Breast epithelium (tissue), 4 donors: Measurements from ENCODE around the gene ZNF76. TPM values are rescaled to one million over a fixed set of nuclear protein-coding genes. Genes with fewer than 3 reads are reported as not detected.

Experiments used
- DNase-seq, 2 donors: peaks; one replicate each; pipeline ENCODE4 v3.0.0-alpha.2; 2019; ENCODE audit warnings: low spot score in 2 of 2
- H3K27ac ChIP-seq, 2 donors: fragments of 200-600 bp; sonication (generic) in 1 of 2; one replicate each; pipeline ENCODE4 v1.5.1; 2016 to 2019; ENCODE audit warnings: mild to moderate bottlenecking in 1 of 2
- H3K27me3 ChIP-seq, 2 donors: fragments of 200-600 bp; sonication (generic) in 1 of 2; one replicate each; pipeline versions ENCODE4 v1.5.1 to v1.6.0; 2017 to 2019; ENCODE audit warnings: control low read depth in 1 of 2, mild to moderate bottlenecking in 1 of 2
- H3K36me3 ChIP-seq: fragments of 200-600 bp; one replicate; pipeline ENCODE4 v1.5.1; 2019
- H3K4me1 ChIP-seq, 2 donors: fragments of 200-600 bp; sonication (generic); one replicate each; pipeline ENCODE4 v1.5.1; 2016 to 2019; ENCODE audit warnings: control low read depth in 1 of 2
- H3K4me3 ChIP-seq, 3 donors: fragments of 200-600 bp; sonication (generic); 1 replicate in 2 of 3; 2 replicates in 1 of 3; pipeline ENCODE4 v1.5.1; 2016 to 2019; ENCODE audit warnings: mild to moderate bottlenecking in 3 of 3, moderate library complexity in 2 of 3
- H3K9me3 ChIP-seq, 2 donors: fragments of 200-600 bp; sonication (generic) in 1 of 2; one replicate each; pipeline ENCODE4 v1.5.1; 2016 to 2019; ENCODE audit warnings: control low read depth in 1 of 2
- POLR2A ChIP-seq: fragments of 450-650 bp; IDR thresholded peaks from one replicate; pipeline ENCODE4 v1.6.1; 2016; ENCODE audit warnings: antibody characterized with exemption, mild to moderate bottlenecking, moderate library complexity
- POLR2AphosphoS5 ChIP-seq, 3 donors: sonication (generic); formaldehyde crosslinking; IDR thresholded peaks; one replicate each; pipeline ENCODE4 v1.6.1; 2017; ENCODE audit warnings: antibody characterized with exemption in 3 of 3
- intact Hi-C: fragments of 100-400 bp; cut with DNase I; formaldehyde crosslinking; loops from one replicate; pipeline ENCODE4 v1.15.1; 2023; ENCODE audit warnings: low total_unique reads
- total RNA-seq, 3 donors: library from RNA; depleted of rRNA; stranded (reverse); fragments of >200 nt; gene quantifications; one replicate each; pipeline ENCODE4 v1.1.0, GENCODE V29; 2016
- TF ChIP-seq, protein P1 (sequence below), 3 donors: fragments of 450-650 bp; IDR thresholded peaks; one replicate each; pipeline ENCODE4 v1.5.1; 2016 to 2017; ENCODE audit warnings: antibody characterized with exemption in 3 of 3, mild to moderate bottlenecking in 3 of 3, moderate library complexity in 3 of 3

Gene ZNF76
- total RNA-seq, 3 donors from 2014 or later: 32.3 to 53.0 (median 46.9) TPM

DNA sequence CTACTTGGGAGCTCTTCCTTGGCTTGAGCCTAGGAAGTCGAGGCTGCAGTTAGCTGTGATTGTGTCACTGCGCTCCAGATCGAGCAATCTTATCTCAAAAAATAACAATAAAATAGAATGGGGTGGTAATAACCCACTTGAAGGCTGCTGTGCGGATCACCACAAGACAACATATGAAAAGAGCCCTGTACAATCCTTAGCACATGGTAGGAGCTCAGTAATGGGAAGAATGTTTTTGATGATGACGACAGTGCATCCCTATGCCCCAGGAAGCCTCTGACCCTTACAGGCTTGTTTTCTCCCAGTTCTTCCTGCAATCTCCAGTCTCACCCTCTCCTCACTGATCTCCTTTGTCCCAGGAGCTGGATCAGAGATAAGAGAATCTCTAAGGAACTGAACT is 30.2 kb upstream of the ZNF76 start:
- TF ChIP-seq POLR2A: no peak
- TF ChIP-seq POLR2AphosphoS5 (IDR thresholded peaks at IDR 0.05): no peak
- TF ChIP-seq, protein P1, sequence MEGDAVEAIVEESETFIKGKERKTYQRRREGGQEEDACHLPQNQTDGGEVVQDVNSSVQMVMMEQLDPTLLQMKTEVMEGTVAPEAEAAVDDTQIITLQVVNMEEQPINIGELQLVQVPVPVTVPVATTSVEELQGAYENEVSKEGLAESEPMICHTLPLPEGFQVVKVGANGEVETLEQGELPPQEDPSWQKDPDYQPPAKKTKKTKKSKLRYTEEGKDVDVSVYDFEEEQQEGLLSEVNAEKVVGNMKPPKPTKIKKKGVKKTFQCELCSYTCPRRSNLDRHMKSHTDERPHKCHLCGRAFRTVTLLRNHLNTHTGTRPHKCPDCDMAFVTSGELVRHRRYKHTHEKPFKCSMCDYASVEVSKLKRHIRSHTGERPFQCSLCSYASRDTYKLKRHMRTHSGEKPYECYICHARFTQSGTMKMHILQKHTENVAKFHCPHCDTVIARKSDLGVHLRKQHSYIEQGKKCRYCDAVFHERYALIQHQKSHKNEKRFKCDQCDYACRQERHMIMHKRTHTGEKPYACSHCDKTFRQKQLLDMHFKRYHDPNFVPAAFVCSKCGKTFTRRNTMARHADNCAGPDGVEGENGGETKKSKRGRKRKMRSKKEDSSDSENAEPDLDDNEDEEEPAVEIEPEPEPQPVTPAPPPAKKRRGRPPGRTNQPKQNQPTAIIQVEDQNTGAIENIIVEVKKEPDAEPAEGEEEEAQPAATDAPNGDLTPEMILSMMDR (IDR thresholded peaks at IDR 0.05): no peak
- H3K4me1 ChIP-seq: no peaks in the 10 kb centered on the region
- no peak overlapping the region for H3K4me3 ChIP-seq
- no peaks in the 10 kb centered on the region for H3K27me3 ChIP-seq
- no peak overlapping the region for H3K27ac ChIP-seq
- no peaks in the 10 kb centered on the region for H3K9me3 ChIP-seq
- intact Hi-C loops: no loop called here
- no peaks in the 10 kb centered on the region for H3K36me3 ChIP-seq
- DNase-seq: no peak

DNA sequence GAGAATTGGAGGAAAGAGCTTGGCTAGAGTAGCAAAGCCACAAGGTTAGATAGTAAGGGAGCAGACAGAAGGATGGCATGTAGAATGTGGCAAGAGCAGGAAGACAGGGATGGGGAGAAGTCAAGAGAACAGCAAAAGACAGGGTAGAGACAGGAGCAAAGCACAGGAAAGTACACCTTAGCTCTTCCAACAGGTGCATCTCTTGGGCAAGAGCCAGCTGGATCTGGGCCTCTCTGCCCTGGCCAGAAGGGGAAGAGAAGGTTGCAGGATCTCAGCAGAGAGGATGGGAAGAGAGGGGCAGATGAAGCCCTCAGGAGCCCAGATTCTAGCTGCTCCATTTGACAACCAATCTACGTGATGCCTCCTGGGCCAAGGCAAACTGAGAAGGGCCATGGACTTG is 29.0 kb upstream of the ZNF76 start:
- no peaks in the 10 kb centered on the region for H3K9me3 ChIP-seq
- H3K4me3 ChIP-seq: no peak overlapping the region
- H3K27ac ChIP-seq: no peak overlapping the region
- H3K27me3 ChIP-seq: no peaks in the 10 kb centered on the region
- DNase-seq: no peak
- intact Hi-C loops: loop anchor here (2.0 kb wide), 1 partner anchor 34 kb away; no protein-coding TSS in a partner anchor
- TF ChIP-seq POLR2AphosphoS5 (IDR thresholded peaks at IDR 0.05): no peak
- no peak for TF ChIP-seq POLR2A
- TF ChIP-seq, protein P1 (IDR thresholded peaks at IDR 0.05): no peak
- H3K36me3 ChIP-seq: no peaks in the 10 kb centered on the region
- H3K4me1 ChIP-seq: no peaks in the 10 kb centered on the region

DNA sequence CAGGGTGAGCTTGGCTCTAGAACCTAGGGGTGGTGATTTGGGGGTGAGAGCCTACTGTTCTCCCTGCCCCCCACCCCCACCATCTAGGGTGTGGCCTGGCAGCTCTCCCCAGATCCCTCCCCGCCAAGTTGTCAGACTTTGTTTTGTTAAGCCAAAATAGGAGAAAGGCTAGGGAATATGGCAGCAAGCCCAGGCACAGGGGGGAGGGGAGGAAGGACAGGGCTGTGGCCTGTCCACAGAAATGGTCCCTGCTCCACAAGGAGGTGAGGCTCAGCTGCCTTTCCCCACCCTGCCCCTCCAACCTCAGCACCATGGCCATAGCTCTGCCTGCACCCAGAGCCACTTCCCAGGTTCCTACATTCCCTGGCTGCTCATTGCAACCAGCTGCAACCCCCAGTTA is 28.6 kb upstream of the ZNF76 start:
- H3K9me3 ChIP-seq: no peaks in the 10 kb centered on the region
- no peaks in the 10 kb centered on the region for H3K4me1 ChIP-seq
- intact Hi-C loops: loop anchor here (2.0 kb wide), 1 partner anchor 34 kb away; no protein-coding TSS in a partner anchor
- no peak overlapping the region for H3K4me3 ChIP-seq
- H3K27ac ChIP-seq: no peak overlapping the region
- no peaks in the 10 kb centered on the region for H3K27me3 ChIP-seq
- no peaks in the 10 kb centered on the region for H3K36me3 ChIP-seq
- DNase-seq: no peak
- TF ChIP-seq POLR2A: no peak
- TF ChIP-seq, protein P1 (IDR thresholded peaks at IDR 0.05): no peak
- no peak for TF ChIP-seq POLR2AphosphoS5 (IDR thresholded peaks at IDR 0.05)

DNA sequence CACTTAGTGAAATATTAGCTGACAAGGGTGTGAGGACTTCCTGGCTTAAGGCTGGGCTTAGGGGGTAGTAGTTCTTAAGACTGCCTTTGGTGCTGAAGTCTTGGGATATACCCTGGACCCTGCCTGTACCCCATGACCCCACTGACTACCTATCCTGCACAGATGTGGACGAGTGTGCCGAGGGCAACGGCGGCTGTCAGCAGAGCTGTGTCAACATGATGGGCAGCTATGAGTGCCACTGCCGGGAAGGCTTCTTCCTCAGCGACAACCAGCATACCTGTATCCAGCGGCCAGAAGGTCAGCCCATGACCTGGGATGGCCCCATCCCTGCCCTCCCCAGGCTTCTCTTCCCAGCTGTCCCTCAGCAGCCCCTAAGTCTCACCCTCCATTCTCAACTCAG is 28.0 kb upstream of the ZNF76 start:
- H3K36me3 ChIP-seq: no peaks in the 10 kb centered on the region
- no peaks in the 10 kb centered on the region for H3K9me3 ChIP-seq
- TF ChIP-seq POLR2AphosphoS5 (IDR thresholded peaks at IDR 0.05) (no peak), POLR2A (no peak)
- TF ChIP-seq, protein P1 (IDR thresholded peaks at IDR 0.05): no peak
- no peak for DNase-seq
- no peak overlapping the region for H3K27ac ChIP-seq
- H3K4me3 ChIP-seq: no peak overlapping the region
- intact Hi-C loops: loop anchor here (2.0 kb wide), 1 partner anchor 35 kb away; no protein-coding TSS in a partner anchor
- H3K4me1 ChIP-seq: no peaks in the 10 kb centered on the region
- H3K27me3 ChIP-seq: no peaks in the 10 kb centered on the region

- Histone ChIP-seq H3K4me1 (no peaks in the 10 kb centered on the region), H3K36me3 (no peaks in the 10 kb centered on the region), H3K27ac (no peak overlapping the region), H3K27me3 (no peaks in the 10 kb centered on the region), H3K9me3 (no peaks in the 10 kb centered on the region), H3K4me3 (no peak overlapping the region)
- intact Hi-C loops: no loop called here
- DNase-seq: no peak
- TF ChIP-seq POLR2AphosphoS5 (IDR thresholded peaks at IDR 0.05) (no peak), POLR2A (no peak)
- TF ChIP-seq, protein P1 (IDR thresholded peaks at IDR 0.05): no peak
Observed at GRCh38 chr6:35234901-35235300, 24.6 kb upstream of the ZNF76 start.
